GM21515 (cell line): ENCODE measurements around the gene FBN2.

Source experiments
- ATAC-seq: cut with Tn5 transposase; IDR thresholded peaks from one replicate; pipeline ENCODE4 v1.9.1; 2021; ENCODE audit not compliant: unreplicated experiment

The FBN2 gene

GRCh38 chr5:128258372-128258771, 279.7 kb downstream of the FBN2 start:
- ATAC-seq = no peak

GRCh38 chr5:128257076-128257475, 281.0 kb downstream of the FBN2 start:
- no peak for ATAC-seq

GRCh38 chr5:128254789-128255188, 283.3 kb downstream of the FBN2 start:
- ATAC-seq = no peak

- no peak for ATAC-seq
Measured at GRCh38 chr5:128253880-128254279, 284.2 kb downstream of the FBN2 start.

GRCh38 chr5:128253161-128253560, 284.9 kb downstream of the FBN2 start:
- ATAC-seq = no peak

GRCh38 chr5:128252756-128253155, 285.3 kb downstream of the FBN2 start:
- no peak for ATAC-seq

- no peak for ATAC-seq
Measured at GRCh38 chr5:128252196-128252595, 285.8 kb downstream of the FBN2 start.

GRCh38 chr5:128245974-128246373, 292.1 kb downstream of the FBN2 start:
- ATAC-seq = no peak

GRCh38 chr5:128243958-128244582, 294.0 kb downstream of the FBN2 start:
- no peak for ATAC-seq

- ATAC-seq = no peak
Measured at GRCh38 chr5:128241051-128241695, 296.9 kb downstream of the FBN2 start.

GRCh38 chr5:128237546-128237945, 300.5 kb downstream of the FBN2 start:
- no peak for ATAC-seq

GRCh38 chr5:128237000-128237399, 301.0 kb downstream of the FBN2 start:
- no peak for ATAC-seq

GRCh38 chr5:128236334-128236733, 301.7 kb downstream of the FBN2 start:
- no peak for ATAC-seq

- no peak for ATAC-seq
Measured at GRCh38 chr5:128234928-128235641, 303.0 kb downstream of the FBN2 start.

- ATAC-seq = no peak
Measured at GRCh38 chr5:128228521-128228920, 309.5 kb downstream of the FBN2 start.

GRCh38 chr5:128228008-128228407, 310.0 kb downstream of the FBN2 start:
- no peak for ATAC-seq

- ATAC-seq = no peak
Measured at GRCh38 chr5:128225245-128226030, 312.6 kb downstream of the FBN2 start.

GRCh38 chr5:128224336-128224735, 313.7 kb downstream of the FBN2 start:
- ATAC-seq = no peak

- ATAC-seq = no peak
Measured at GRCh38 chr5:128220841-128221240, 317.2 kb downstream of the FBN2 start.

GRCh38 chr5:128216860-128217531, 321.0 kb downstream of the FBN2 start:
- no peak for ATAC-seq

- ATAC-seq = no peak
Measured at GRCh38 chr5:128216285-128216684, 321.8 kb downstream of the FBN2 start.
